ENCODE data around the gene KLRB1.
A peak's percentile ranks its signal among the peaks of the same experiment; 100 is the strongest.
"Not testable (repeated sequence)": the region's sequence is repeated elsewhere in the genome, so short reads cannot be mapped to it uniquely, and the experiment has no call there.

The KLRB1 gene

DNA sequence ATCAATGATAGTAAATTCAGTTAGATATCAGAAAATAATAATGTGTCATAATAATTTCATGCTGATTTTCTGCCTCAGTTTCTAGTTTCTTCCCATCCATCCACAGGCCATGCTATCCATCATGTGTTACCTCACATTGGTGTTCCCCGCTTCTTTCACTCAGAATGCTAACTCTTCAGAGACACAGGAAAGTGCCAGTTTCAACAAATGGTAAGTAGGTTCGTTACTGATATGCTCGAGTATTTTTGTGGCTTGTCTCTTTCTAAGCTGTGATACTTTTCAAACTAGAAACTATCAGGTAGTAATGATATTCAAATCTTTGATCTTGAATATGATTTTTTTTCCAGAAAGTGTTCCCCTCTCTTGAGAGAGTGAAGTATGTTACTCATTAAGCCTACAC is 1.5 kb downstream of the KLRB1 start:
- DNase-seq (no peak), ATAC-seq (no peak)
- peaks cover 14% of the 10 kb centered on the region for H3K4me1 Mint-ChIP-seq
- peak overlapping the region; percentile 37 for H3K4me3 Mint-ChIP-seq
- H3K36me3 Mint-ChIP-seq (ENCODE audit: low read depth), result peaks cover 6% of the 10 kb centered on the region
- no peaks in the 10 kb centered on the region for H3K27me3 Mint-ChIP-seq
- peak overlapping the region; percentile 17 for H3K27ac Mint-ChIP-seq
- H3K9me3 Mint-ChIP-seq, result no peaks in the 10 kb centered on the region

- Mint-ChIP-seq H3K36me3 (ENCODE audit: low read depth) (peaks cover 6% of the 10 kb centered on the region), H3K27me3 (no peaks in the 10 kb centered on the region), H3K9me3 (no peaks in the 10 kb centered on the region), H3K27ac (no peak overlapping the region), H3K4me3 (peak overlapping the region; percentile 5), H3K4me1 (peaks cover 12% of the 10 kb centered on the region)
- no peak for ATAC-seq
- no peak for DNase-seq
Observed at GRCh38 chr12:9605483-9605882, 2.2 kb downstream of the KLRB1 start.

GRCh38 chr12:9604287-9604686 is 3.4 kb downstream of the KLRB1 start:
- Mint-ChIP-seq H3K27ac (no peak overlapping the region), H3K4me1 (peaks cover 9% of the 10 kb centered on the region), H3K9me3 (no peaks in the 10 kb centered on the region), H3K36me3 (ENCODE audit: low read depth) (peaks cover 3% of the 10 kb centered on the region), H3K27me3 (no peaks in the 10 kb centered on the region), H3K4me3 (peak overlapping the region; percentile 25)
- DNase-seq (no peak), ATAC-seq (peak; percentile 33)

DNA sequence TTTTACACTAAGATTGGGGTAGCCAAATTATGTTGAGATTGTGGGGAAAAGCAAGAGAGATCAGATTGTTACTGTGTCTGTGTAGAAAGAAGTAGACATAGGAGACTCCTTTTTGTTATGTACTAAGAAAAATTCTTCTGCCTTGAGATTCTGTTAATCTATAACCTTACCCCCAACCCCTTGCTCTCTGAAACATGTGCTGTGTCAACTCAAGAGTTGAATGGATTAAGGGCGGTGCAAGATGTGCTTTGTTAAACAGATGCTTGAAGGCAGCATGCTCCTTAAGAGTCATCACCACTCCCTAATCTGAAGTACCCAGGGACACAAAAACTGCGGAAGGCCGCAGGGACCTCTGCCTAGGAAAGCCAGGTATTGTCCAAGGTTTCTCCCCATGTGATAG is 7.3 kb downstream of the KLRB1 start:
- not testable (repeated sequence) for H3K27ac Mint-ChIP-seq; ATAC-seq; H3K4me1 Mint-ChIP-seq; H3K9me3 Mint-ChIP-seq; H3K27me3 Mint-ChIP-seq; H3K4me3 Mint-ChIP-seq; DNase-seq; H3K36me3 Mint-ChIP-seq (ENCODE audit: low read depth)

- H3K4me3 Mint-ChIP-seq, result no peak overlapping the region
- no peak for ATAC-seq
- no peak overlapping the region for H3K27ac Mint-ChIP-seq
- DNase-seq, result no peak
- H3K9me3 Mint-ChIP-seq, result no peaks in the 10 kb centered on the region
- H3K27me3 Mint-ChIP-seq, result no peaks in the 10 kb centered on the region
- no peaks in the 10 kb centered on the region for H3K4me1 Mint-ChIP-seq
- H3K36me3 Mint-ChIP-seq (ENCODE audit: low read depth), result no peaks in the 10 kb centered on the region
Observed at GRCh38 chr12:9598363-9598762, 9.4 kb downstream of the KLRB1 start.

DNA sequence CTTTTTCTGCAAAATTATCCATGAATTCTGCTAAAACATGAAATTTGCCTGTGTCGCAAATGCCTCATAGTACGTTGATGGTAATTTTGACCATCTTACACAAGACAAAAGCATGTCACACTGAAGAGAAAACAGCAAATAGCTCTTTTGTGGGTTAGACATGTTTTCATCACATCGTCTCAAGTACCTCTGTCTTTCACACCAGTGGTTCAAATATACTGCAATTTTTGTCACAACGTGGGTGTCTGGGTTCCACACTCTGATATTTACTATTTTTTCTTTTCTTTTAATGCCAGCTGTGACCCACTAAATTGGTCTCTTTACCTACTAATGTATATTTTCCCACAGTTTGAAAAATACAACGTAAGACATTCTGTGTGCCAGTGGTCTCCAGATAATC is 10.4 kb downstream of the KLRB1 start:
- Mint-ChIP-seq H3K4me3 (no peak overlapping the region), H3K27ac (no peak overlapping the region), H3K4me1 (no peaks in the 10 kb centered on the region), H3K9me3 (no peaks in the 10 kb centered on the region), H3K27me3 (no peaks in the 10 kb centered on the region), H3K36me3 (ENCODE audit: low read depth) (no peaks in the 10 kb centered on the region)
- no peak for DNase-seq
- no peak for ATAC-seq

DNA sequence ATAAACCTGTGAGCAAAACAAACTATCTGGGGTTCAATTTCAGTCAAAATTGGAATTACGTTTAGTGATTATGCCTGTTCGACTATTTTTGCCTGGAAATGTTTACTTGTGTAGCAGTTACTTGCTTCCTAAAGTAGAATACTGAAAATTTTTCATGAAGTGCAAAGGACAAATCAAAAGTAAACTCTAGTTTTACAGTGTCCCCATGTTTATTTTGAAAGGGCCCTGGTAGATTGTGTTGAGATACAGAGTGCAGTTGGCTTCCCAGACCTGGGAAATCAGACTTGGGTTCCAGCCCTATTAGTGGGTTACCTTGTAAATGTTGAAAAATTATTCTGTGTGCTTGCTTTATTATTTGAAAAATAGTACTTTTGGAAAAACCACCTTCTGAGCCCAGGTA is 17.3 kb downstream of the KLRB1 start:
- DNase-seq (no peak), ATAC-seq (no peak)
- no peaks in the 10 kb centered on the region for H3K36me3 Mint-ChIP-seq (ENCODE audit: low read depth)
- H3K27ac Mint-ChIP-seq, result no peak overlapping the region
- H3K4me3 Mint-ChIP-seq, result no peak overlapping the region
- no peaks in the 10 kb centered on the region for H3K4me1 Mint-ChIP-seq
- H3K27me3 Mint-ChIP-seq, result no peaks in the 10 kb centered on the region
- no peaks in the 10 kb centered on the region for H3K9me3 Mint-ChIP-seq

DNA sequence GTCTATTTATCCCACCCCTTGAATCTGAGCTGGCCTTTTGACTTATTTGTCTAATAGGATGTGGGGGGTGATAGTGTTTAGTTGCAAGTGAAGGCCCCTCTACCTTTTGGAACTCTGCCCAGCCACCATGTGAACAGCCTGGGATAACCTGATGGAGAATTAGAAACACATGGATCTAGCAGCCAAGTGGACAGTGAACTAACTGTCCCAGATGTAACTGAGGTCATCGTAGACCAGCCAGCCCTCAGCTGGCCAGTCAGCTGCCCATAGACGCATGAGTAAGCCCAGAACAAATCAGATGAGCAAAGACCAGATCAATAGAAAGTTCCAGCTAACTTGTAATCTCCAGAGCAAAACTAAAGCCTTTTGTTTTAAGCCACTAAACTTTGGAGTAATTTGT is 19.0 kb downstream of the KLRB1 start:
- ATAC-seq (no peak), DNase-seq (no peak)
- no peaks in the 10 kb centered on the region for H3K27me3 Mint-ChIP-seq
- H3K4me1 Mint-ChIP-seq, result no peaks in the 10 kb centered on the region
- H3K36me3 Mint-ChIP-seq (ENCODE audit: low read depth), result no peaks in the 10 kb centered on the region
- no peak overlapping the region for H3K27ac Mint-ChIP-seq
- no peaks in the 10 kb centered on the region for H3K9me3 Mint-ChIP-seq
- no peak overlapping the region for H3K4me3 Mint-ChIP-seq

GRCh38 chr12:9587987-9588600 is 19.6 kb downstream of the KLRB1 start:
- ATAC-seq, result no peak
- no peak overlapping the region for H3K4me3 Mint-ChIP-seq
- H3K27me3 Mint-ChIP-seq, result no peaks in the 10 kb centered on the region
- H3K36me3 Mint-ChIP-seq (ENCODE audit: low read depth), result no peaks in the 10 kb centered on the region
- no peak for DNase-seq
- H3K4me1 Mint-ChIP-seq, result no peaks in the 10 kb centered on the region
- H3K9me3 Mint-ChIP-seq, result no peaks in the 10 kb centered on the region
- H3K27ac Mint-ChIP-seq, result no peak overlapping the region

DNA sequence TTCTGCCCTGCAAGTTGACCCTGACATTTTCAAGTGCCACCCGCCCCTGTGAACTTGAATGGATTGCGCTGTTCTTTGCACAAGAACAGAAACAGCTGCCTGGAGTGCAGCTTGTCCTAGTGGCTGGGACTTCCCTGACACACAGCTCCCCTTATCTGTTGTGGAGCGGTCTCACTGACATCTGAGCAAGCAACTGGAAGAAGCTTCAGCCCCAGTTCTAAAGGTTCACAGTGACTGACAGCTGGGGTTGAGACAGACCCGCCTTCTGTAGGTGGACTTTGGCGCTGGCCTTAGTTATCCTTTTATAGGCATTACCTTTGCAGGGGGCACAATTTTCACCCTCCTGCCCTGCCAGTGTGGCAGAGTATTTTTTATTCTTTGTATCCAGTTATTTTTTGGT is 30.0 kb downstream of the KLRB1 start:
- not testable (repeated sequence) for H3K4me1 Mint-ChIP-seq; H3K27ac Mint-ChIP-seq; H3K27me3 Mint-ChIP-seq; H3K4me3 Mint-ChIP-seq; H3K9me3 Mint-ChIP-seq; H3K36me3 Mint-ChIP-seq (ENCODE audit: low read depth); ATAC-seq; DNase-seq

DNA sequence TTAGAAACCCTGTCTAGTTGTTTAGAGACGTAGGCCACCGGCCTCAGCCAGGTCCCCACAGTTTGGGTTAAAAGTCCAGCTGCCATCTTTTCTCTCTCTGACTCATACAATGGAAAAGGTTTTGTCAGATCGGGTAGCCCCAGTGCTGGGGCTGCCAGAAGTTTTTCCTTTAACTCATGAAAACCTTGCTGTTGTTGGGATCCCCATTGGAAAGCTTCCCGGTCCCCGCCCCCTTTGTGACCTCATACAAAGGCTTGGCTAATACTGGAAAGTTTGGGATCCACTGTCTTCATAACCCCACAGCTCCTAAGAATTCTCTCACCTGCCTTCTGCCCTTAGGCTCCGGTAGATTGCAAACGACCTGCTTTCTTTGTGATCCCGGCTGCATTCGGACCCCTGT is 40.6 kb downstream of the KLRB1 start:
- H3K9me3 Mint-ChIP-seq; H3K4me3 Mint-ChIP-seq; H3K27ac Mint-ChIP-seq; H3K27me3 Mint-ChIP-seq; H3K36me3 Mint-ChIP-seq (ENCODE audit: low read depth); ATAC-seq; H3K4me1 Mint-ChIP-seq; DNase-seq: not testable (repeated sequence)

- not testable (repeated sequence) for H3K4me1 Mint-ChIP-seq; H3K4me3 Mint-ChIP-seq; ATAC-seq; H3K9me3 Mint-ChIP-seq; H3K27me3 Mint-ChIP-seq; H3K36me3 Mint-ChIP-seq (ENCODE audit: low read depth); H3K27ac Mint-ChIP-seq; DNase-seq
Observed at GRCh38 chr12:9566113-9566512, 41.6 kb downstream of the KLRB1 start.

- not testable (repeated sequence) for H3K27ac Mint-ChIP-seq; DNase-seq; H3K36me3 Mint-ChIP-seq (ENCODE audit: low read depth); H3K27me3 Mint-ChIP-seq; H3K9me3 Mint-ChIP-seq; H3K4me3 Mint-ChIP-seq; H3K4me1 Mint-ChIP-seq; ATAC-seq
Observed at GRCh38 chr12:9564418-9564817, 43.3 kb downstream of the KLRB1 start.

- ATAC-seq; H3K4me1 Mint-ChIP-seq; H3K27ac Mint-ChIP-seq; H3K9me3 Mint-ChIP-seq; DNase-seq; H3K36me3 Mint-ChIP-seq (ENCODE audit: low read depth); H3K4me3 Mint-ChIP-seq; H3K27me3 Mint-ChIP-seq: not testable (repeated sequence)
Observed at GRCh38 chr12:9562841-9563453, 44.8 kb downstream of the KLRB1 start.

GRCh38 chr12:9545489-9545888 is 62.2 kb downstream of the KLRB1 start:
- not testable (repeated sequence) for H3K4me1 Mint-ChIP-seq; H3K27ac Mint-ChIP-seq; ATAC-seq; H3K27me3 Mint-ChIP-seq; DNase-seq; H3K9me3 Mint-ChIP-seq; H3K4me3 Mint-ChIP-seq; H3K36me3 Mint-ChIP-seq (ENCODE audit: low read depth)

All from activated naive CD8-positive, alpha-beta T cell treated with anti-CD3 and anti-CD28 coated beads, Interleukin-2, amount 50 U/mL, for 24 hours (primary cell).